ENCODE results near the gene MAN2C1.

The MAN2C1 gene

GRCh38 chr15:75367913-75368688 lies at the start of gene MAN2C1:
Gene MAN2C1 (minus strand): TSS chr15:75368607. CDS start chr15:75368583, 24 bp downstream.
- DNase-seq, result peak; percentile 99

- DNase-seq, result no peak
Observed at GRCh38 chr15:75416584-75416983, 48.2 kb upstream of the MAN2C1 start.

- DNase-seq, result no peak
Observed at GRCh38 chr15:75410196-75410595, 41.8 kb upstream of the MAN2C1 start.

GRCh38 chr15:75407083-75407482 lies 38.7 kb upstream of the MAN2C1 start:
- DNase-seq, result no peak

GRCh38 chr15:75403892-75404291 lies 35.5 kb upstream of the MAN2C1 start:
- DNase-seq, result no peak

GRCh38 chr15:75397494-75397893 lies 29.1 kb upstream of the MAN2C1 start:
- no peak for DNase-seq

GRCh38 chr15:75389791-75390382 lies 21.5 kb upstream of the MAN2C1 start:
- peak; percentile 76 for DNase-seq

GRCh38 chr15:75383986-75384385 lies 15.6 kb upstream of the MAN2C1 start:
- peak; percentile 74 for DNase-seq

GRCh38 chr15:75380773-75381172 lies 12.4 kb upstream of the MAN2C1 start:
- DNase-seq, result no peak

- no peak for DNase-seq
Observed at GRCh38 chr15:75371901-75372688, 3.7 kb upstream of the MAN2C1 start.

- no peak for DNase-seq
Observed at GRCh38 chr15:75371486-75371885, 3.1 kb upstream of the MAN2C1 start.

- DNase-seq, result no peak
Observed at GRCh38 chr15:75369897-75370581, 1.6 kb upstream of the MAN2C1 start.

GRCh38 chr15:75368689-75369239 lies 357 bp upstream of the MAN2C1 start:
- peak; percentile 69 for DNase-seq

GRCh38 chr15:75367406-75367912 lies 948 bp downstream of the MAN2C1 start:
- no peak for DNase-seq

- DNase-seq, result no peak
Observed at GRCh38 chr15:75367006-75367405, 1.4 kb downstream of the MAN2C1 start.

- DNase-seq, result no peak
Observed at GRCh38 chr15:75366163-75366562, 2.2 kb downstream of the MAN2C1 start.

- DNase-seq, result no peak
Observed at GRCh38 chr15:75364881-75365280, 3.5 kb downstream of the MAN2C1 start.

- DNase-seq, result no peak
Observed at GRCh38 chr15:75363786-75364185, 4.6 kb downstream of the MAN2C1 start.

- DNase-seq, result no peak
Observed at GRCh38 chr15:75362642-75363249, 5.7 kb downstream of the MAN2C1 start.

- no peak for DNase-seq
Observed at GRCh38 chr15:75361989-75362641, 6.3 kb downstream of the MAN2C1 start.

- no peak for DNase-seq
Observed at GRCh38 chr15:75361361-75361988, 6.9 kb downstream of the MAN2C1 start.
